ENCODE data around the gene DPP7.
"Not testable (repeated sequence)": the region's sequence is repeated elsewhere in the genome, so short reads cannot be mapped to it uniquely, and the experiment has no call there.

Gene DPP7

GRCh38 chr9:137064880-137065164 lies 49.7 kb downstream of the DPP7 start:
- no peak overlapping the region for H3K27ac ChIP-seq (ENCODE audit: low read depth, low read length)
- no peaks in the 10 kb centered on the region for H3K36me3 ChIP-seq (ENCODE audit: insufficient read depth, low read length)
- H3K79me2 ChIP-seq (ENCODE audit: control insufficient read depth, insufficient read depth, low read length, unreplicated experiment) = no peaks in the 10 kb centered on the region
- H3K27me3 ChIP-seq (ENCODE audit: insufficient read depth, low read length) = no peaks in the 10 kb centered on the region
- H2AFZ ChIP-seq (ENCODE audit: low read length, unreplicated experiment) = no peak overlapping the region
- H3K4me3 ChIP-seq (ENCODE audit: low read depth, low read length) = no peak overlapping the region
- H3K4me1 ChIP-seq (ENCODE audit: control insufficient read depth, insufficient read depth, low read length, unreplicated experiment) = no peaks in the 10 kb centered on the region

DNA sequence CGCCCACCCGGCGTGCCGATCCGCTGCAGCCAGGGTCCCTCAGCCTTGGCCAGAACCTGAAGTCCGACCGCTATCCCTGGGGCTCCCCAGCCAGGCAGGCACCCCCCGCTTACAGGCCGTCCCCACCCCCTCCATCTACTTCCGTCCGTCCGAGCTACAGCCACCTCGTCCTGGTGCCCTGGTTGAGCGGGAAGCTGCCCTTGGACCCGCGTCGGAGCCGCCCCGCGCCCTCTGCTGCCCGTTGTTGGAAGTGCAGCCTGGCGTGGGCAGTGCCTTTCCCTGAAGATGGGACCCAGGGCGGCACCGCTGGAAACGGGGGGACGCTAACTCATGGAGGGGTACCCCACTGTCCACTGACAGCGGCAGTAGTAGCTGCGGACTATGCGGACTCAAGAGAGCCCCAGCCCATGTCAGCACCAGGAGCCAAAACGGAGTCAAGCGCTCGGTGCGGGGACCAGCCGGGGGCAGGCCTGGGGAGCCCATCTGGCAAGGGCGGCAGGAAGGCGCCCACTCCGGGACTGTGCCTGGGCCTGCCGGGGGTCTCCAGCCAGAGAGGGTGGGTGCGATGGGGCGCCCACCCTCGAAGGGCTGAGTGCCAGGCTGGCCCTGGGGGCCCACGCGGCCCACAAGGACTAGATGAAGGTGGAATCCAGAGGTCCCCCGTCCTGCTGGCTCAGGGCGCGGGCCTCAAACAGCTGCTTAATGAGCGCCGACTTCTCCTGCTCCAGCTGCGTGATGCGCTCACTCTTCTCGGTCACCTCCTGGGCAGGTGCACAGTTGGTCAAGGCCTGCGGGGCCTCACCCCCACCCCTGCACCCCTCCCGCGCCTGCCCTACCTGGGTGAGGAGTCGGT lies 50.3 kb downstream of the DPP7 start:
- Histone ChIP-seq H3K79me2 (ENCODE audit: control insufficient read depth, insufficient read depth, low read length, unreplicated experiment) (no peaks in the 10 kb centered on the region), H3K4me1 (ENCODE audit: control insufficient read depth, insufficient read depth, low read length, unreplicated experiment) (no peaks in the 10 kb centered on the region), H3K27ac (ENCODE audit: low read depth, low read length) (no peak overlapping the region), H2AFZ (ENCODE audit: low read length, unreplicated experiment) (no peak overlapping the region), H3K4me3 (ENCODE audit: low read depth, low read length) (no peak overlapping the region), H3K36me3 (ENCODE audit: insufficient read depth, low read length) (no peaks in the 10 kb centered on the region), H3K27me3 (ENCODE audit: insufficient read depth, low read length) (no peaks in the 10 kb centered on the region)

DNA sequence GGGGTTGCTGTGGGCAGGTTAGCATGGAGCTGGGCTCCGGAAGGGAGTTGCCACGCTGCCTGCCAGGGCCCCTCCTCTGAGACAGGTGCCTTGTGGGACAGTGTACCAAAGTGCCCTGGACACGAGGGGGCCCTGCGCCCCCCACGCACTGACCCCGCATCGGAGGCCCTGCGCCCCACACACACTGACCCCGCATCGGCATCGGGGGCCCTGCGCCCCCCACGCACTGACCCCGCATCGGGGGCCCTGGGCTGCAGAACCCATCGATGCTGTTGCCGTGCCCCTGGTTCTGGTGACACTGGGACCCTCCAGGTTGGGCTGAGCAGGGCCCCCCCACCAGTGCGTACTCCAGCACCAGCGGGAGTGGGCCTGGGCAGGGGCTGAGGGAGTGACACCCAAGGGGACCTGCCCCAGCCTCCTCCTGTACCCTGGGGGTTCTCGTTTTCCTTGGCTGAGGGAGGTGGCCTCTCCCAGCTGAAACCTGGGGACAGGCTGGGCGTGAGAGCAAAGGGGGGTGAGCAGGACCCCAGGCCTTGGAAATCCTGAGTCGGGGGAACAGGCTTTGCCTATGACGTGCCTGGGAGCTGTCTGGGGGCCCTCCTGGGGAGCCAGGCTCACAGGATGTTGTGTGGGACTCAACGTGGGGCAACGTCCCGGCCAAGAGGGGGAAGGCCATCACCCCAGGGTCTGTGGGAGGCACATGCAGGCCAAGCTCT lies 51.1 kb downstream of the DPP7 start:
- Histone ChIP-seq H3K36me3 (ENCODE audit: insufficient read depth, low read length) (no peaks in the 10 kb centered on the region), H3K79me2 (ENCODE audit: control insufficient read depth, insufficient read depth, low read length, unreplicated experiment) (no peaks in the 10 kb centered on the region), H3K27me3 (ENCODE audit: insufficient read depth, low read length) (no peaks in the 10 kb centered on the region), H3K27ac (ENCODE audit: low read depth, low read length) (no peak overlapping the region), H3K4me3 (ENCODE audit: low read depth, low read length) (no peak overlapping the region), H2AFZ (ENCODE audit: low read length, unreplicated experiment) (no peak overlapping the region), H3K4me1 (ENCODE audit: control insufficient read depth, insufficient read depth, low read length, unreplicated experiment) (no peaks in the 10 kb centered on the region)

DNA sequence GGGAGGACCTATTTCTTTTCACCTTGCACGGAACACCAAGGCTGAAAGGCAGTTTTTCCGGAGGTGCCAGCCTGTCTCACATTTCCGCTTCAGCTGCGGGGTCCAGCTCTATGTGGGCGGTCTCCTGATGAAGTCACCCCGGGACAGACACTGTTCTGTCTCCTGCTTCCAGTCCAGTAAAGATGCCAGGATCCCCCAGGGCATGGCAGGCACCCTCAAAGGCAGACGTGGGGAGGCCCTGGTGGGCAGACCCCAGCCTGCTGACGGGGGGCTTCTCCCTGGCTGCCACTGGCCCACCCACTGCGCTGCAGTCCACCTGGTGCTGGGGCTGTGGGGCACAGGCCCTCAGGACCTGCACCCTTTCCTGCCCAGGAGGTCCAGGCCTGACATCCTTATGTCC lies 51.7 kb downstream of the DPP7 start:
- H3K27me3 ChIP-seq (ENCODE audit: insufficient read depth, low read length); H3K4me1 ChIP-seq (ENCODE audit: control insufficient read depth, insufficient read depth, low read length, unreplicated experiment); H3K79me2 ChIP-seq (ENCODE audit: control insufficient read depth, insufficient read depth, low read length, unreplicated experiment): not testable (repeated sequence)

GRCh38 chr9:137062384-137062783 lies 52.1 kb downstream of the DPP7 start:
- H3K4me3 ChIP-seq (ENCODE audit: low read depth, low read length) = no peak overlapping the region
- no peaks in the 10 kb centered on the region for H3K27me3 ChIP-seq (ENCODE audit: insufficient read depth, low read length)
- H3K79me2 ChIP-seq (ENCODE audit: control insufficient read depth, insufficient read depth, low read length, unreplicated experiment) = no peaks in the 10 kb centered on the region
- no peak overlapping the region for H3K27ac ChIP-seq (ENCODE audit: low read depth, low read length)
- H3K36me3 ChIP-seq (ENCODE audit: insufficient read depth, low read length) = no peaks in the 10 kb centered on the region
- H2AFZ ChIP-seq (ENCODE audit: low read length, unreplicated experiment) = no peak overlapping the region
- no peaks in the 10 kb centered on the region for H3K4me1 ChIP-seq (ENCODE audit: control insufficient read depth, insufficient read depth, low read length, unreplicated experiment)

More for the DNA sequence above, 51.7 kb downstream of the DPP7 start:
- H3K4me3 ChIP-seq (ENCODE audit: low read depth, low read length); H3K36me3 ChIP-seq (ENCODE audit: insufficient read depth, low read length); H3K27ac ChIP-seq (ENCODE audit: low read depth, low read length); H2AFZ ChIP-seq (ENCODE audit: low read length, unreplicated experiment): not testable (repeated sequence)

Data from ACC112 (cell line).